ENCODE results near the gene LCP2. TPM values are rescaled to one million over a fixed set of nuclear protein-coding genes. Genes with fewer than 3 reads are reported as not detected.

Gene LCP2
- total and polyA plus RNA-seq, 3 experiments from 2014 or later, result 219 to 288 (median 224) TPM

GRCh38 chr5:170296036-170296934 is 1.3 kb downstream of the LCP2 start:
- no peaks in the 10 kb centered on the region for H3K27me3 Mint-ChIP-seq
- peaks cover 70% of the 10 kb centered on the region for H3K4me1 ChIP-seq (ENCODE audit: insufficient read depth, low read length)
- peak overlapping the region; percentile 100 for H3K4me3 ChIP-seq (ENCODE audit: low read length)
- H3K36me3 Mint-ChIP-seq, result peaks cover 37 to 68% (median 40%) of the 10 kb centered on the region in 3 donors
- H3K4me1 Mint-ChIP-seq, result peaks cover 60 to 73% (median 68%) of the 10 kb centered on the region in 3 donors
- H3K36me3 ChIP-seq (ENCODE audit: insufficient read depth, low read length), result peaks cover 34% of the 10 kb centered on the region
- no peaks in the 10 kb centered on the region for H3K9me3 ChIP-seq (ENCODE audit: low read length)
- CTCF ChIA-PET, result interaction anchor here (1.0 to 22.4 kb wide), 11 partner anchors 9 to 71 kb away, joined by 3 to 292 read pairs (median 26); no protein-coding TSS in a partner anchor
- POLR2A ChIA-PET, result interaction anchor here (0.6 to 16.5 kb wide), 9 partner anchors 17 to 36 kb away, joined by 3 to 290 read pairs (median 10); no protein-coding TSS in a partner anchor
- no peaks in the 10 kb centered on the region for H3K27me3 ChIP-seq (ENCODE audit: insufficient read depth, low read length, poor library complexity, severe bottlenecking)
- H3K27ac Mint-ChIP-seq, result peak overlapping the region; percentile 95 to 100 (median 98)
- H3K27ac ChIP-seq (ENCODE audit: low read depth, low read length), result peak overlapping the region; percentile 92
- no peaks in the 10 kb centered on the region for H3K9me3 Mint-ChIP-seq
- H3K4me3 Mint-ChIP-seq, result peak overlapping the region; percentile 98 to 100 (median 99)
- no peak for DNase-seq

- peaks cover 48% of the 10 kb centered on the region for H3K36me3 ChIP-seq (ENCODE audit: insufficient read depth, low read length)
- no peaks in the 10 kb centered on the region for H3K27me3 Mint-ChIP-seq
- H3K27me3 ChIP-seq (ENCODE audit: insufficient read depth, low read length, poor library complexity, severe bottlenecking), result no peaks in the 10 kb centered on the region
- H3K4me1 Mint-ChIP-seq, result peaks cover 65 to 77% (median 70%) of the 10 kb centered on the region in 3 donors
- ChIA-PET POLR2A (interaction anchor here (0.8 to 16.5 kb wide), 7 partner anchors 9 to 38 kb away, joined by 3 to 290 read pairs (median 8); no protein-coding TSS in a partner anchor), CTCF (interaction anchor here (1.2 to 22.4 kb wide), 10 partner anchors 8 to 69 kb away, joined by 3 to 292 read pairs (median 28); no protein-coding TSS in a partner anchor)
- peaks cover 45 to 83% (median 46%) of the 10 kb centered on the region in 3 donors for H3K36me3 Mint-ChIP-seq
- H3K4me1 ChIP-seq (ENCODE audit: insufficient read depth, low read length), result peaks cover 70% of the 10 kb centered on the region
- no peaks in the 10 kb centered on the region for H3K9me3 Mint-ChIP-seq
- peak overlapping the region; percentile 93 to 100 (median 98) for H3K27ac Mint-ChIP-seq
- H3K4me3 Mint-ChIP-seq, result peak overlapping the region; percentile 98 to 100 (median 99)
- no peak for DNase-seq
- H3K27ac ChIP-seq (ENCODE audit: low read depth, low read length), result peak overlapping the region; percentile 18
- peak overlapping the region; percentile 100 for H3K4me3 ChIP-seq (ENCODE audit: low read length)
- H3K9me3 ChIP-seq (ENCODE audit: low read length), result no peaks in the 10 kb centered on the region
Measured at GRCh38 chr5:170294556-170294955, 3.0 kb downstream of the LCP2 start.

GRCh38 chr5:170294057-170294456 is 3.5 kb downstream of the LCP2 start:
- Histone ChIP-seq H3K27ac (ENCODE audit: low read depth, low read length) (no peak overlapping the region), H3K9me3 (ENCODE audit: low read length) (no peaks in the 10 kb centered on the region), H3K36me3 (ENCODE audit: insufficient read depth, low read length) (peaks cover 51% of the 10 kb centered on the region), H3K4me3 (ENCODE audit: low read length) (peak overlapping the region; percentile 100), H3K27me3 (ENCODE audit: insufficient read depth, low read length, poor library complexity, severe bottlenecking) (no peaks in the 10 kb centered on the region), H3K4me1 (ENCODE audit: insufficient read depth, low read length) (peaks cover 70% of the 10 kb centered on the region)
- H3K27ac Mint-ChIP-seq, result peak overlapping the region in 7 of 8 donors; percentile 93 to 99 (median 98)
- H3K4me1 Mint-ChIP-seq, result peaks cover 65 to 77% (median 71%) of the 10 kb centered on the region in 3 donors
- DNase-seq, result no peak
- ChIA-PET POLR2A (interaction anchor here (0.6 to 16.5 kb wide), 8 partner anchors 10 to 58 kb away, joined by 3 to 290 read pairs (median 8); no protein-coding TSS in a partner anchor), CTCF (interaction anchor here (0.8 to 22.4 kb wide), 12 partner anchors 8 to 68 kb away, joined by 3 to 292 read pairs (median 26); no protein-coding TSS in a partner anchor)
- H3K36me3 Mint-ChIP-seq, result peaks cover 45 to 88% (median 49%) of the 10 kb centered on the region in 3 donors
- peak overlapping the region; percentile 98 to 100 (median 99) for H3K4me3 Mint-ChIP-seq
- no peaks in the 10 kb centered on the region for H3K27me3 Mint-ChIP-seq
- no peaks in the 10 kb centered on the region for H3K9me3 Mint-ChIP-seq

- H3K27me3 ChIP-seq (ENCODE audit: insufficient read depth, low read length, poor library complexity, severe bottlenecking), result no peaks in the 10 kb centered on the region
- Mint-ChIP-seq H3K27me3 (no peaks in the 10 kb centered on the region), H3K27ac (peak overlapping the region; percentile 93 to 99 (median 96)), H3K9me3 (no peaks in the 10 kb centered on the region), H3K4me1 (peaks cover 66 to 77% (median 72%) of the 10 kb centered on the region in 3 donors), H3K36me3 (peaks cover 45 to 96% (median 54%) of the 10 kb centered on the region in 3 donors), H3K4me3 (peak overlapping the region; percentile 98 to 100 (median 99))
- peaks cover 59% of the 10 kb centered on the region for H3K36me3 ChIP-seq (ENCODE audit: insufficient read depth, low read length)
- CTCF ChIA-PET, result interaction anchor here (0.8 to 22.4 kb wide), 13 partner anchors 9 to 68 kb away, joined by 3 to 292 read pairs (median 25); no protein-coding TSS in a partner anchor
- POLR2A ChIA-PET, result interaction anchor here (0.6 to 16.5 kb wide), 9 partner anchors 10 to 58 kb away, joined by 3 to 290 read pairs (median 7); no protein-coding TSS in a partner anchor
- H3K9me3 ChIP-seq (ENCODE audit: low read length), result no peaks in the 10 kb centered on the region
- peak in 4 of 5 donors; percentile 49 to 78 (median 70) for DNase-seq
- peak overlapping the region; percentile 100 for H3K4me3 ChIP-seq (ENCODE audit: low read length)
- peaks cover 70% of the 10 kb centered on the region for H3K4me1 ChIP-seq (ENCODE audit: insufficient read depth, low read length)
- H3K27ac ChIP-seq (ENCODE audit: low read depth, low read length), result peak overlapping the region; percentile 19
Measured at GRCh38 chr5:170293273-170293672, 4.3 kb downstream of the LCP2 start.

GRCh38 chr5:170292179-170293104 is 5.1 kb downstream of the LCP2 start:
- Mint-ChIP-seq H3K36me3 (peaks cover 48 to 97% (median 61%) of the 10 kb centered on the region in 3 donors), H3K27ac (peak overlapping the region; percentile 93 to 99 (median 96)), H3K4me1 (peaks cover 68 to 77% (median 74%) of the 10 kb centered on the region in 3 donors), H3K4me3 (peak overlapping the region; percentile 98 to 100 (median 99)), H3K27me3 (no peaks in the 10 kb centered on the region), H3K9me3 (no peaks in the 10 kb centered on the region)
- Histone ChIP-seq H3K27me3 (ENCODE audit: insufficient read depth, low read length, poor library complexity, severe bottlenecking) (no peaks in the 10 kb centered on the region), H3K27ac (ENCODE audit: low read depth, low read length) (no peak overlapping the region), H3K4me3 (ENCODE audit: low read length) (peak overlapping the region; percentile 100), H3K9me3 (ENCODE audit: low read length) (no peaks in the 10 kb centered on the region), H3K4me1 (ENCODE audit: insufficient read depth, low read length) (peaks cover 71% of the 10 kb centered on the region), H3K36me3 (ENCODE audit: insufficient read depth, low read length) (peaks cover 64% of the 10 kb centered on the region)
- CTCF ChIA-PET, result interaction anchor here (1.3 to 22.4 kb wide), 10 partner anchors 10 to 67 kb away, joined by 3 to 292 read pairs (median 28); no protein-coding TSS in a partner anchor
- no peak for DNase-seq
- POLR2A ChIA-PET, result interaction anchor here (0.6 to 16.5 kb wide), 8 partner anchors 10 to 46 kb away, joined by 3 to 290 read pairs (median 8); no protein-coding TSS in a partner anchor

- Mint-ChIP-seq H3K9me3 (no peaks in the 10 kb centered on the region), H3K4me1 (peaks cover 88 to 97% (median 93%) of the 10 kb centered on the region in 3 donors), H3K27ac (peak overlapping the region; percentile 93 to 99 (median 97)), H3K36me3 (peaks cover 48 to 97% (median 62%) of the 10 kb centered on the region in 3 donors), H3K27me3 (no peaks in the 10 kb centered on the region), H3K4me3 (peak overlapping the region; percentile 82 to 100 (median 99))
- Histone ChIP-seq H3K36me3 (ENCODE audit: insufficient read depth, low read length) (peaks cover 78% of the 10 kb centered on the region), H3K4me3 (ENCODE audit: low read length) (peak overlapping the region; percentile 0), H3K4me1 (ENCODE audit: insufficient read depth, low read length) (peaks cover 91% of the 10 kb centered on the region), H3K9me3 (ENCODE audit: low read length) (no peaks in the 10 kb centered on the region), H3K27ac (ENCODE audit: low read depth, low read length) (no peak overlapping the region), H3K27me3 (ENCODE audit: insufficient read depth, low read length, poor library complexity, severe bottlenecking) (no peaks in the 10 kb centered on the region)
- POLR2A ChIA-PET, result interaction anchor here (0.7 to 16.5 kb wide), 5 partner anchors 13 to 47 kb away, joined by 3 to 290 read pairs (median 6); no protein-coding TSS in a partner anchor
- no peak for DNase-seq
- CTCF ChIA-PET, result interaction anchor here (5.0 to 22.4 kb wide), 5 partner anchors 8 to 49 kb away, joined by 31 to 292 read pairs (median 93); no protein-coding TSS in a partner anchor
Measured at GRCh38 chr5:170290498-170290897, 7.1 kb downstream of the LCP2 start.

All from CD8-positive, alpha-beta memory T cell (primary cell).